NOMO-1 treated with DMSO at 0.1 percent for 48 hours (cell line): ENCODE data around the gene ATP6V0C.

ENCODE experiments used
- DNase-seq: peaks from one replicate; lab custom pipeline; 2025; ENCODE audit not compliant: unreplicated experiment; lab: John Stamatoyannopoulos, UW

Gene ATP6V0C

GRCh38 chr16:2490190-2491105, 23.3 kb upstream of the ATP6V0C start:
- no peak for DNase-seq

DNA sequence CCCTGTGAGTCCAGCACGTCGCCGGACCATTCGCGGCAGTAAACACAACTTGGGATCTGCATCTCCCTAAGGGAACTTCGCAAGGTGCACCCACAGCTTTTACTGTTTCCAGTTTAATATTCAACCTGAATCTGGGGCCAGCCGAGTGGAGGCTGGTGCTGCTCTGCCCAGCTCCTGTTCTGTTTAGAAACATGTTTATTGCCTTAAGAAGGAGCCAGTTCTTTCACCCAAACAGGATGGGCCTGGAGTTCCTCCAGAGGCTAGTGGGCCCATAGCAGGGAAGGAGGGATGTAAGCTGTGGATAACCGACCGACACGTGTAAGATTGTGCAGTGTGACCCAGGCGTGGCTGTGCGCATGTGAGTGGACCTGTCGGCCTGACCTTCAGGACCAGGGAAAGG, 21.5 kb upstream of the ATP6V0C start:
- no peak for DNase-seq

- no peak for DNase-seq
Observed at GRCh38 chr16:2493605-2494004, 20.1 kb upstream of the ATP6V0C start.

- no peak for DNase-seq
Observed at GRCh38 chr16:2494616-2495015, 19.1 kb upstream of the ATP6V0C start.

DNA sequence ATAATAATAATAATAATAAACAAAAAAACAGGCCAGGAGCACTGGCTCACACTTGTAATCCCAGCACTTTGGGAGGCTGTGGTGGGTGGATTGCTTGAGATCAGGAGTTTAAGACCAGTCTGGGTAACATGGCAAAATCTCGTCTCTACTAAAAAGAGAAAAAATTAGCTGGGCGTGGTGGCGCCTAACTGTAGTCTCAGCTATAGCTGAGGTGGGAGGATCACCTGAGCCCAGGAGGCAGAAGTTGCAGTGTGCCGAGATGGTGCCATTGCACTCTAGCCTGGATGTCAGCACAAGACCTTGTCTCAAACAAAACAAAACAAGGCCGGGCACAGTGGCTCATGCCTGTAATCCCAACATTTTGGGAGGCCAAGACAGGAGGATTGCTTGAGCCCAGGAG, 18.7 kb upstream of the ATP6V0C start:
- no peak for DNase-seq

DNA sequence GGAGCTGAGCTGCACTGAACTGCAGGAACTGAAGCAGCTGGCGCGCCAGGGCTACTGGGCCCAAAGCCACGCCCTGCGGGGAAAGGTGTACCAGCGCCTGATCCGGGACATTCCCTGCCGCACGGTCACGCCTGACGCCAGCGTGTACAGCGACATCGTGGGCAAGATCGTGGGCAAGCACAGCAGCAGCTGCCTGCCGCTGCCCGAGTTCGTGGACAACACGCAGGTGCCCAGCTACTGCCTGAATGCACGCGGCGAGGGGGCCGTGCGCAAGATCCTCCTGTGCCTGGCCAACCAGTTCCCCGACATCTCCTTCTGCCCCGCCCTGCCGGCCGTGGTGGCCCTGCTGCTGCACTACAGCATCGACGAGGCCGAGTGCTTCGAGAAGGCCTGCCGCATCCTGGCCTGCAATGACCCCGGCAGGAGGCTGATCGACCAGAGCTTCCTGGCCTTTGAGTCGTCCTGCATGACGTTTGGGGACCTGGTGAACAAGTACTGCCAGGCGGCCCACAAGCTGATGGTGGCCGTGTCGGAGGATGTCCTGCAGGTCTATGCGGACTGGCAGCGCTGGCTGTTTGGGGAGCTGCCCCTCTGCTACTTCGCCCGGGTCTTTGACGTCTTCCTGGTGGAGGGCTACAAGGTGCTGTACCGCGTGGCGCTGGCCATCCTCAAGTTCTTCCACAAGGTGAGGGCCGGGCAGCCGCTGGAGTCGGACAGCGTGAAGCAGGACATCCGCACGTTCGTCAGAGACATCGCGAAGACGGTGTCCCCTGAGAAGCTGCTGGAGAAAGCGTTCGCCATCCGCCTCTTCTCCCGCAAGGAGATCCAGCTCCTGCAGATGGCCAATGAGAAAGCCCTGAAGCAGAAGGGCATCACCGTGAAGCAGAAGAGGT, 17.3 kb upstream of the ATP6V0C start:
- no peak for DNase-seq

DNA sequence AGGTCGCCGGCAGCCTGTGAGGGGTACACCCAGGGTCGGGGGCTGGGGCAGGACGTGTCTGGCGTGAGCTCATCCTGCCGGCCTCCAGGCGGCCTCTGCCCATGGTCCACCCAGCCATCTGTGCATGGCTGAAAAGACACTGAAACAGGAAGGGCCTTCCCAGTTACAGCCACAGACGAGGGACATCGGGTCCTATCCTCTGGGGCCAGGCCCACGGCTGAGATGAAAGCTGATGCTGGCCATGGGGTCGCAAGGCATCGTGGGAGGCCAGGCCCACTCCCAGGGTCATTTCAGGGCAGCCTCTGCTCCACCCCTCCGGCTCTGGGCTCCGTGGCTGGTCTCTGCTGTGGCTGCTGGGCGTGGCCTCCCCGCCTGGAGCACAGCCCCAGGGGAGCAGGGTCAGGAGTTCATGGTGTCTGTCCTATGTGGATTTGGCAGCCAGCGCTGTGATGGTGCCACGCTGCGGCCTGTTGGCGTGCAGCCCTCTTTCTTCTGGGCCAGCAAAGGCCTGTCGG, 16.6 kb upstream of the ATP6V0C start:
- DNase-seq = no peak

DNA sequence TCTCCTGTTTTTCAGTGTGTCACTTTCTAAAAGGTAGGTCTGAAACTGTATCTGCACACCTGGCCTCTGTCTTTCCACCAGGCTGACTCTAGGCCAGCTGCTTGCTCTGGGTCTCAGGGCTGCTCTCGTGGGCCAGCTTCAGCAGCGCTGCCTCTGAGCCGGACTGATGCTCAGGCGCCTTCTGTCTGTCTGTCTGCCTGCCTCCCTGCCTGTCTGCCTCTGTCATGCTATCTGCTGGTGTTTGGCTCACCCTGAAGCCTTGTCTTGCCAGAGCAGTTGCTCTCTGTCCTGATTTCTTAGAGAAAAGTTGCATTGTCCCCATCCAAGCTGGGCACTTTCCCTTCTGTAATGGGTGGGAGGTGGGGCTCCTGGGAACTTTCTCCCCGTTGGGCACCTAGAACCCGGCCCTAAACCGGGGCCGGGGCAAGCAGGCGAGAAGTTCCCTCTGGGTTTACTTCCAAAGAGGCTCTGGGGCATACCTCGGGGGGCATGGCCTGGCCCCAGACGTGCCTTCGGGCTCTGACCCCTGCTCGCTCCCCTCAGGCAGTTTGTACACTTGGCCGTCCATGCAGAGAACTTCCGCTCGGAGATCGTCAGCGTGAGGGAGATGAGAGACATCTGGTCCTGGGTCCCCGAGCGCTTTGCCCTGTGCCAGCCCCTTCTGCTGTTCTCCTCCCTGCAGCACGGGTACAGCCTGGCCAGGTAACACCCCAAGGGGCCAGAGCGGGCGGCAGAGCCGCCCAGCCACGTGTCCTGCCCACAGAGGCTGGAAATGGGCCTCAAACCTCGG, 15.9 kb upstream of the ATP6V0C start:
- no peak for DNase-seq

- no peak for DNase-seq
Observed at GRCh38 chr16:2498531-2499253, 15.1 kb upstream of the ATP6V0C start.

DNA sequence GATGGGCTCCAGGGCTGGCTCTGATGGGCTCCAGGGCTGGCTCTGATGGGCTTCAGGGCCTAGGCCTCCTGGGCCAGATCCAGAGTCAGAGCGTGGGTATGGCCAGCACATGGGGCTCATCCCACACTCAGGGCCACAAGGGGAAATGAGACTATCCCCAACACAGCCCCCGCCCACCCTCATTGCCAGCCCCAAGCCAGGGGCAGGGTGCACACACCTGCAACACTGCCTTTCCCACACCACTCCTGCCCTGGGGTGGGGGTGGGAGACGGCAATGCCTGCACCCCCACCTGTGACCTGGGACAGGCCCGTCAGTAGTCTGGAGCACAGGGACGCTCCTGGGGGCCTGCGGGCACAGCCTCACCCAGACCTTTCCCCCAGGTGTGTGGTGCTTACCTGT, 14.3 kb upstream of the ATP6V0C start:
- no peak for DNase-seq

DNA sequence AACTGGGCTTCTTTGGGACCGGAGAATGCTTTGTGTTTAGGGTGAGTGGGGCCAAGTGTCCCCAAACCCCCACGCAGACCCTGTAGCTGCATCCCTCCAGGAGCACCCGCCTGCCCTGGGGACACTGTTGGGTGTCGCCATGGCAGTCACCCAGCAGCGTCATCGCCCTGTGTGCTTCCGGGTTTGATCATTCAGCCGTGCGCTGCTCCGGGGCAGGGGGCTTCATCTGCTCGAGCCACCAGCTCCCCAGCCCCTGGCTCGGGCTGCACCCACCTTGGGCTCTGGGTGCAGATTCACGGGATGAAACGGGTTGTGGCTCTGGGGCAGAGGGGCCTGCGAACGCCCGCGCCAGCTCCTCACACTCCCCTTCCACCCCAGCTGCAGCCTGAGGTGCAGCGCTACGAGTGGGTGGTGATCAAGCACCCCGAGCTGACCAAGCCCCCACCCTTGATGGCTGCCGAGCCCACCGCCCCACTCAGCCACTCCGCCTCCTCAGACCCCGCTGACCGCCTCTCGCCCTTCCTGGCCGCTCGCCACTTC, 13.8 kb upstream of the ATP6V0C start:
- DNase-seq = no peak

GRCh38 chr16:2500430-2500917, 13.3 kb upstream of the ATP6V0C start:
- no peak for DNase-seq

DNA sequence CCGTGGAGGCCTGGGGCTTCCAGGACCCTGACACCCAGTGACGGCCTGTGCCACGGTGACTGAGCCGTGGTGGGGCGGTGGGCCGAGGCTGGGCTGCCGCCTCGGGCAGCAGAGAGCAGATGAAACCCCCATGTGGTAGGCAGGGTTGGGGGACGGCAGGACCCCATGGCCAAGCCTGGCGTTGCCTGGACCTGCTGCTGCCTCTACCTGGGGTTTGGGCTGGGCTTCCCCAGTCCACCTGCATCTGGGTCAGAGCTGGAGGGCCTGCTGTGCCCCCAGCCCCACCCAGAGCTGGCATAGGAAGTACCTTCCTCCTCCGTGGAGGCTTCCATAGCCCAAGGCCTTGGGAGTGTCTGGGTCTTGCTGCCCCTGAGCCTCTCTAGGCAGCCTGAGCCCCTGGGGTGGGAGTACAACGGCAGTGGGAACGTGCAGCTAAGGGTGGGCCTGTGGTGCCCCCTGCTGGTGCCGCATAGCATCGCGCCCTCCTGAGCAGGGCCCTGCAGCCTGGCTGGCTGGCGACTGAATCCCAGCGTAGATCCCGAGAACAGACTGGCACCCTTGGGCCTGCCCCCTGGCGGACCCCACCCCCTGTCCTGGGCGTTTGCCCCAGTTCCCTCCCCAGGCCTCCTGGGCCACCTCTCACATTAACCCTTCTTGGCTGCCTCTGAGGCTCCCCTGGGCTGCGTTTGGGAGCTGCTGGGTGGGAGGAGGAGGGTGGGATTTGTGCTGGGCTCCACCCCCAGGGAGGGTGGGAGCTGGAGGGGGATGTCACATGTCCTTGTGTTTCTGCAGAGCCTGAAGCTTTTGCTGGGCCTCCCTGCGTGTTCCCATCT, 12.6 kb upstream of the ATP6V0C start:
- DNase-seq = peak; percentile 70

DNA sequence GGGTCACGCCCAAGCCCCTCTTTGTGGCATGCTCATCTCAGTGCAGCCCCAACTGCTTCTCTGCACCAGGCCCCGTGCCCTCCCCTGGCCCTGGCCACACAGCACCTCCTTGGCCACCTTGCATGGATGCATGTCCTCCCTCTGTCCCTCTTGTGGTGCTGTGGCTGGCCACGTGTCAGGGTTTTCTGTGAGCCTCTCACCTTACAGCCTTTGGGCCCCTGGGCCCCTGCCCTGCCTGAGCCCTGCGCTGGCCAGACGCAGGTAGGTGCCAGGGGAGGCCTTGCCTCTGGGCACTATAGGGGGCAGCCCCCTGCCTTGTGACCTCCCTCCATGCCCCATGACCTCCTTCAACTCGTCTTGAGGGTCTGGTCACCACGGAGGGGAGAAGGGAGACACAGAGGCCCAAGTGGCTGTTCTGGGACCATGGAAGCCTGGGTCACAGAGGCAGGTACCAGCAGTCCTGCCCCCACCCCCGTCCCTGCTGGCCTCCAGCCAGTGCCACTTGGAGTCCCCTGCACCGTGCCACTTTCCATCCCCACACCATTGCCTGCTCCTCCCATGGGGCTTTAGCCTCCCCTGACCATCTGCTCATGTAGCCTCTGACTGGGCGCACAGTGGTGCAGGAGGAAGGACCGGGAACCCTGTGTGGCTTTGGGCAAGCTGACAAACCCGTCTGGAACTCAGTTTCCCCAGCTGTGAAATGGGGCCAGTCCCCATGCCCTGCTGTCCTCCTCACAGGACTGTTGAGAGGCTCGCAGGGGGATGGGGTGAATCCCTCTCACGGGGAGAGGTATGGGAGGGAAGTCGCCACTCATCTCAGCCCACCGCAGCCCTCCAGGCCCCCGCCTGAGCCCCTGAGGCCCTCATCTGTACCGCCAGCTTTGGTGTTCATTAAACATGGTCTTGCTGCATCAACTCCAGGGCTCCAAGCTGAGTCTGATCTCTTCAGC, 11.5 kb upstream of the ATP6V0C start:
- DNase-seq = no peak

- DNase-seq = no peak
Observed at GRCh38 chr16:2505695-2506094, 8.1 kb upstream of the ATP6V0C start.

GRCh38 chr16:2507052-2507659, 6.6 kb upstream of the ATP6V0C start:
- peak; percentile 84 for DNase-seq

- DNase-seq = peak; percentile 58
Observed at GRCh38 chr16:2507665-2508064, 6.1 kb upstream of the ATP6V0C start.
